GM18502 (cell line): ENCODE results near the gene PDZD2.

Experiments
- ATAC-seq: cut with Tn5 transposase; IDR thresholded peaks from one replicate; pipeline ENCODE4 v1.9.1; 2021; ENCODE audit warnings: mild to moderate bottlenecking; ENCODE audit not compliant: unreplicated experiment, poor library complexity

Gene PDZD2

GRCh38 chr5:32138839-32139493, 500.0 kb downstream of the PDZD2 start:
- no peak for ATAC-seq

- ATAC-seq, result no peak
Measured at GRCh38 chr5:32143617-32144377, 504.9 kb downstream of the PDZD2 start.

- no peak for ATAC-seq
Measured at GRCh38 chr5:32144378-32145207, 505.7 kb downstream of the PDZD2 start.

GRCh38 chr5:32145378-32145777, 506.4 kb downstream of the PDZD2 start:
- ATAC-seq, result no peak

- ATAC-seq, result no peak
Measured at GRCh38 chr5:32147236-32147635, 508.3 kb downstream of the PDZD2 start.

GRCh38 chr5:32147959-32148358, 509.0 kb downstream of the PDZD2 start:
- no peak for ATAC-seq

- no peak for ATAC-seq
Measured at GRCh38 chr5:32150366-32150765, 511.4 kb downstream of the PDZD2 start.

GRCh38 chr5:32151198-32151597, 512.3 kb downstream of the PDZD2 start:
- ATAC-seq, result no peak

- ATAC-seq, result no peak
Measured at GRCh38 chr5:32153723-32154122, 514.8 kb downstream of the PDZD2 start.

GRCh38 chr5:32155211-32155610, 516.3 kb downstream of the PDZD2 start:
- ATAC-seq, result no peak

GRCh38 chr5:32156635-32157034, 517.7 kb downstream of the PDZD2 start:
- ATAC-seq, result no peak

- ATAC-seq, result no peak
Measured at GRCh38 chr5:32157078-32157477, 518.1 kb downstream of the PDZD2 start.

- no peak for ATAC-seq
Measured at GRCh38 chr5:32158679-32158975, 519.7 kb downstream of the PDZD2 start.

- ATAC-seq, result no peak
Measured at GRCh38 chr5:32159328-32160072, 520.6 kb downstream of the PDZD2 start.

GRCh38 chr5:32160228-32160627, 521.3 kb downstream of the PDZD2 start:
- no peak for ATAC-seq
